OCI-LY1 (cell line): ENCODE measurements around the gene NDUFB4.

Experiments
- H2AFZ ChIP-seq: fragments of 200-600 bp; sonication (generic), shearing (Covaris generic); 2 replicates; pipeline ENCODE4 v1.6.0; 2014; ENCODE audit warnings: antibody characterized with exemption, mild to moderate bottlenecking, low read length
- H3F3A ChIP-seq: fragments of 200-600 bp; sonication (generic), shearing (Covaris generic); 2 replicates; pipeline ENCODE4 v1.6.0; 2014; ENCODE audit warnings: mild to moderate bottlenecking, antibody characterized with exemption, low read length, moderate library complexity; ENCODE audit not compliant: insufficient read depth
- H3K27ac ChIP-seq: fragments of 200-600 bp; sonication (generic); 2 replicates; pipeline ENCODE4 v1.5.1; 2014; ENCODE audit warnings: low read length, mixed run types, mild to moderate bottlenecking, low read depth; ENCODE audit not compliant: poor library complexity, severe bottlenecking
- H3K27me3 ChIP-seq: fragments of 200-600 bp; sonication (generic); 2 replicates; pipeline ENCODE4 v1.6.0; 2014; ENCODE audit warnings: antibody characterized with exemption, mild to moderate bottlenecking, low read length, moderate library complexity; ENCODE audit not compliant: insufficient read depth
- H3K36me3 ChIP-seq: fragments of 200-600 bp; sonication (generic); 2 replicates; pipeline ENCODE4 v1.6.1; 2014; ENCODE audit warnings: mild to moderate bottlenecking, antibody characterized with exemption, low read length, moderate library complexity, mixed read lengths; ENCODE audit not compliant: insufficient read depth
- H3K4me1 ChIP-seq: fragments of 200-600 bp; sonication (generic); 2 replicates; pipeline ENCODE4 v1.5.1; 2014; ENCODE audit warnings: mild to moderate bottlenecking, low read length, moderate library complexity; ENCODE audit not compliant: insufficient read depth, severe bottlenecking
- H3K4me2 ChIP-seq: fragments of 200-600 bp; sonication (generic), shearing (Covaris generic); 2 replicates; pipeline ENCODE4 v1.6.1; 2014; ENCODE audit warnings: low read length
- H3K4me3 ChIP-seq: fragments of 200-600 bp; sonication (generic); 2 replicates; pipeline ENCODE4 v1.5.1; 2014; ENCODE audit warnings: low read length, low read depth, mild to moderate bottlenecking, mixed read lengths; ENCODE audit not compliant: poor library complexity, severe bottlenecking
- H3K79me2 ChIP-seq: fragments of 200-600 bp; shearing (Covaris generic); 2 replicates; pipeline ENCODE4 v1.6.1; 2016; ENCODE audit warnings: mixed run types, low read length, mixed read lengths; ENCODE audit not compliant: insufficient read depth
- H3K9ac ChIP-seq: fragments of 200-600 bp; sonication (generic), shearing (Covaris generic); 2 replicates; pipeline ENCODE4 v1.6.1; 2014; ENCODE audit warnings: mild to moderate bottlenecking, low read length, mixed read lengths
- H3K9me2 ChIP-seq: fragments of 200-600 bp; sonication (generic), shearing (Covaris generic); 2 replicates; pipeline ENCODE4 v1.6.1; 2014; ENCODE audit warnings: low read depth, mild to moderate bottlenecking, low read length, mixed read lengths
- H3K9me3 ChIP-seq: fragments of 200-600 bp; shearing (Covaris generic); 2 replicates; pipeline ENCODE4 v1.6.1; 2014; ENCODE audit warnings: low read length, mixed read lengths
- H4K20me1 ChIP-seq: fragments of 200-600 bp; sonication (generic), shearing (Covaris generic); 2 replicates; pipeline ENCODE4 v1.6.0; 2016; ENCODE audit warnings: mild to moderate bottlenecking, low read length; ENCODE audit not compliant: insufficient read depth
- CTCF ChIP-seq: fragments of 200-600 bp; sonication (generic), shearing (Covaris generic); IDR thresholded peaks from 2 replicates; pipeline ENCODE4 v1.5.1; 2017; ENCODE audit warnings: mild to moderate bottlenecking, antibody characterized with exemption, low read length, moderate library complexity, mixed read lengths
- EZH2 ChIP-seq: fragments of 200-600 bp; sonication (generic), shearing (Covaris generic); IDR thresholded peaks from 2 replicates; pipeline ENCODE4 v1.8.0; 2017; ENCODE audit warnings: borderline replicate concordance, mixed run types, mild to moderate bottlenecking, antibody characterized with exemption, low read length, moderate library complexity, mixed read lengths

NDUFB4 gene

GRCh38 chr3:120645083-120645845 is 49.1 kb downstream of the NDUFB4 start:
- Histone ChIP-seq H2AFZ (no peak overlapping the region), H3K79me2 (no peaks in the 10 kb centered on the region), H3K9ac (no peak overlapping the region), H3K9me3 (no peaks in the 10 kb centered on the region), H3K27ac (no peak overlapping the region), H3K4me3 (no peak overlapping the region), H3K4me2 (no peak overlapping the region), H4K20me1 (no peaks in the 10 kb centered on the region), H3K36me3 (no peaks in the 10 kb centered on the region), H3K4me1 (no peaks in the 10 kb centered on the region), H3F3A (no peaks in the 10 kb centered on the region), H3K27me3 (no peaks in the 10 kb centered on the region), H3K9me2 (no peaks in the 10 kb centered on the region)
- TF ChIP-seq CTCF (no peak), EZH2 (no peak)

- no peaks in the 10 kb centered on the region for H3K79me2 ChIP-seq
- no peak overlapping the region for H3K4me3 ChIP-seq
- no peak overlapping the region for H2AFZ ChIP-seq
- H3K36me3 ChIP-seq = no peaks in the 10 kb centered on the region
- no peak overlapping the region for H3K4me2 ChIP-seq
- no peaks in the 10 kb centered on the region for H3F3A ChIP-seq
- H3K27ac ChIP-seq = no peak overlapping the region
- H3K4me1 ChIP-seq = no peaks in the 10 kb centered on the region
- H3K9me2 ChIP-seq = no peaks in the 10 kb centered on the region
- no peak overlapping the region for H3K9ac ChIP-seq
- H4K20me1 ChIP-seq = no peaks in the 10 kb centered on the region
- TF ChIP-seq EZH2 (no peak), CTCF (no peak)
- no peaks in the 10 kb centered on the region for H3K9me3 ChIP-seq
- no peaks in the 10 kb centered on the region for H3K27me3 ChIP-seq
Measured at GRCh38 chr3:120646771-120647432, 50.8 kb downstream of the NDUFB4 start.

- Histone ChIP-seq H4K20me1 (no peaks in the 10 kb centered on the region), H3K79me2 (no peaks in the 10 kb centered on the region), H3K9ac (no peak overlapping the region), H3K27me3 (no peaks in the 10 kb centered on the region), H3K4me1 (no peaks in the 10 kb centered on the region), H3K9me2 (no peaks in the 10 kb centered on the region), H3F3A (no peaks in the 10 kb centered on the region), H2AFZ (no peak overlapping the region), H3K4me3 (no peak overlapping the region), H3K4me2 (no peak overlapping the region), H3K9me3 (no peaks in the 10 kb centered on the region), H3K36me3 (no peaks in the 10 kb centered on the region), H3K27ac (no peak overlapping the region)
- no peak for TF ChIP-seq CTCF
- TF ChIP-seq EZH2 = no peak
Measured at GRCh38 chr3:120648290-120648689, 52.2 kb downstream of the NDUFB4 start.
